Osteoblast (primary cell): Measurements from ENCODE around the gene EFR3B. TPM values are rescaled to one million over a fixed set of nuclear protein-coding genes. Genes with fewer than 3 reads are reported as not detected.
A peak's percentile ranks its signal among the peaks of the same experiment; 100 is the strongest.

Experiments
- DNase-seq: peaks from one replicate; pipeline ENCODE4 v3.0.0; 2011; ENCODE audit warnings: low spot score, mixed read lengths; ENCODE audit not compliant: insufficient read length; ENCODE audit errors: missing footprints
- H2AFZ ChIP-seq: 2 replicates; pipeline ENCODE4 v1.6.0; 2011; ENCODE audit warnings: mild to moderate bottlenecking, low read length
- H3K27ac ChIP-seq: 2 replicates; pipeline ENCODE4 v1.5.1; 2011; ENCODE audit warnings: mild to moderate bottlenecking, low read depth, low read length, moderate library complexity
- H3K27me3 ChIP-seq: 2 replicates; pipeline ENCODE4 v1.6.0; 2012; ENCODE audit warnings: mild to moderate bottlenecking, control low read depth, inconsistent platforms, low read length, moderate library complexity; ENCODE audit not compliant: insufficient read depth
- H3K36me3 ChIP-seq: 2 replicates; pipeline ENCODE4 v1.5.1; 2011; ENCODE audit warnings: mild to moderate bottlenecking, low read length, control low read depth, moderate library complexity; ENCODE audit not compliant: insufficient read depth
- H3K4me1 ChIP-seq: 2 replicates; pipeline ENCODE4 v1.5.1; 2011; ENCODE audit warnings: mild to moderate bottlenecking, low read length, control low read depth, moderate library complexity; ENCODE audit not compliant: insufficient read depth
- H3K4me2 ChIP-seq: 2 replicates; pipeline ENCODE4 v1.6.0; 2011; ENCODE audit warnings: mild to moderate bottlenecking, low read length; ENCODE audit not compliant: insufficient read depth
- H3K4me3 ChIP-seq: fragments of 200-600 bp; sonication (generic); 3 replicates; pipeline ENCODE4 v1.5.1; 2012; ENCODE audit warnings: mild to moderate bottlenecking, low read length, inconsistent platforms; ENCODE audit not compliant: insufficient read depth
- H3K79me2 ChIP-seq: 2 replicates; pipeline ENCODE4 v1.6.0; 2012; ENCODE audit warnings: mild to moderate bottlenecking, low read length, control low read depth, inconsistent platforms; ENCODE audit not compliant: insufficient read depth
- H3K9me3 ChIP-seq: 2 replicates; pipeline ENCODE4 v1.5.1; 2011; ENCODE audit warnings: low read depth, low read length, control low read depth
- H4K20me1 ChIP-seq: 2 replicates; pipeline ENCODE4 v1.6.0; 2012; ENCODE audit warnings: mild to moderate bottlenecking, low read length, control low read depth; ENCODE audit not compliant: insufficient read depth
- total RNA-seq: library from RNA; depleted of rRNA; stranded (reverse); fragments of >200 nt; gene quantifications from 2 replicates; pipeline ENCODE4 v1.2.3, GENCODE V29; 2012
- TF ChIP-seq, protein P1 (sequence below): IDR thresholded peaks from 2 replicates; pipeline ENCODE4 v1.5.1; 2011; ENCODE audit warnings: mild to moderate bottlenecking, low read depth, low read length, moderate library complexity; ENCODE audit errors: extremely low read depth

EFR3B gene
- total RNA-seq, 1 donor: 0.72 TPM

- TF ChIP-seq, protein P1, sequence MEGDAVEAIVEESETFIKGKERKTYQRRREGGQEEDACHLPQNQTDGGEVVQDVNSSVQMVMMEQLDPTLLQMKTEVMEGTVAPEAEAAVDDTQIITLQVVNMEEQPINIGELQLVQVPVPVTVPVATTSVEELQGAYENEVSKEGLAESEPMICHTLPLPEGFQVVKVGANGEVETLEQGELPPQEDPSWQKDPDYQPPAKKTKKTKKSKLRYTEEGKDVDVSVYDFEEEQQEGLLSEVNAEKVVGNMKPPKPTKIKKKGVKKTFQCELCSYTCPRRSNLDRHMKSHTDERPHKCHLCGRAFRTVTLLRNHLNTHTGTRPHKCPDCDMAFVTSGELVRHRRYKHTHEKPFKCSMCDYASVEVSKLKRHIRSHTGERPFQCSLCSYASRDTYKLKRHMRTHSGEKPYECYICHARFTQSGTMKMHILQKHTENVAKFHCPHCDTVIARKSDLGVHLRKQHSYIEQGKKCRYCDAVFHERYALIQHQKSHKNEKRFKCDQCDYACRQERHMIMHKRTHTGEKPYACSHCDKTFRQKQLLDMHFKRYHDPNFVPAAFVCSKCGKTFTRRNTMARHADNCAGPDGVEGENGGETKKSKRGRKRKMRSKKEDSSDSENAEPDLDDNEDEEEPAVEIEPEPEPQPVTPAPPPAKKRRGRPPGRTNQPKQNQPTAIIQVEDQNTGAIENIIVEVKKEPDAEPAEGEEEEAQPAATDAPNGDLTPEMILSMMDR: no peak
- Histone ChIP-seq H3K4me3 (no peak overlapping the region), H3K9me3 (no peaks in the 10 kb centered on the region), H3K4me2 (no peak overlapping the region), H3K79me2 (no peaks in the 10 kb centered on the region), H3K27me3 (peaks cover 62% of the 10 kb centered on the region), H3K36me3 (no peaks in the 10 kb centered on the region), H3K27ac (no peak overlapping the region), H3K4me1 (no peaks in the 10 kb centered on the region), H2AFZ (no peak overlapping the region), H4K20me1 (no peaks in the 10 kb centered on the region)
- DNase-seq: no peak
These were observed 129.0 kb downstream of the EFR3B start for GRCh38 chr2:25170888-25171287.

DNA sequence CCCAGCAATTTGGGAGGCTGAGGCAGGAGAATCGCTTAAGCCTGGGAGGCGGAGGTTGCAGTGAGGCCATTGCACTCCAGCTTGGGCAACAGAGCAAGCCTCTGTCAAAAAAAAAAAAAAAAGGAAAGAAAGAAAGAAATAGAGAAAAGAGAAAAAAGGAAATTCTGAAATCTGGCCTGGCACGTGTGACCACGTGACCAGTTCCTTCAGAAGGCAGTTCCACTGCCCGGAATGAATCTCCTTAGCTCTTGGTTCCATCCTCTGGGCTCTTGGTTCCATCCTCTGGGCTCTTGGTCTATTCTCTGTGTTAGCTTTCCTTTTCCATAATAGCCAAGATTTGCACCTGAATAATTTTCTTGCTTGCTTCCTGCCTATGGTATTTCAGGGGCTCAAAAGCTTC lies 131.8 kb downstream of the EFR3B start:
- H3K4me3 ChIP-seq: no peak overlapping the region
- H3K4me2 ChIP-seq: no peak overlapping the region
- DNase-seq: peak; percentile 30
- no peak overlapping the region for H3K27ac ChIP-seq
- no peaks in the 10 kb centered on the region for H4K20me1 ChIP-seq
- TF ChIP-seq, protein P1: no peak
- H3K4me1 ChIP-seq: no peaks in the 10 kb centered on the region
- no peaks in the 10 kb centered on the region for H3K79me2 ChIP-seq
- H3K27me3 ChIP-seq: peaks cover 47% of the 10 kb centered on the region
- H2AFZ ChIP-seq: no peak overlapping the region
- no peaks in the 10 kb centered on the region for H3K36me3 ChIP-seq
- H3K9me3 ChIP-seq: no peaks in the 10 kb centered on the region

GRCh38 chr2:25174192-25174861 lies 132.5 kb downstream of the EFR3B start:
- TF ChIP-seq, protein P1: no peak
- H3K9me3 ChIP-seq: no peaks in the 10 kb centered on the region
- peak; percentile 29 for DNase-seq
- H3K4me3 ChIP-seq: no peak overlapping the region
- no peak overlapping the region for H3K4me2 ChIP-seq
- H3K79me2 ChIP-seq: no peaks in the 10 kb centered on the region
- H3K27me3 ChIP-seq: peaks cover 46% of the 10 kb centered on the region
- no peaks in the 10 kb centered on the region for H3K36me3 ChIP-seq
- no peak overlapping the region for H2AFZ ChIP-seq
- no peak overlapping the region for H3K27ac ChIP-seq
- H3K4me1 ChIP-seq: no peaks in the 10 kb centered on the region
- H4K20me1 ChIP-seq: no peaks in the 10 kb centered on the region

GRCh38 chr2:25176138-25176537 lies 134.3 kb downstream of the EFR3B start:
- Histone ChIP-seq H3K27me3 (peaks cover 36% of the 10 kb centered on the region), H3K79me2 (no peaks in the 10 kb centered on the region), H3K9me3 (no peaks in the 10 kb centered on the region), H3K4me2 (no peak overlapping the region), H3K4me3 (no peak overlapping the region), H2AFZ (no peak overlapping the region), H4K20me1 (no peaks in the 10 kb centered on the region), H3K27ac (no peak overlapping the region), H3K36me3 (no peaks in the 10 kb centered on the region), H3K4me1 (no peaks in the 10 kb centered on the region)
- no peak for DNase-seq
- TF ChIP-seq, protein P1: no peak
